ENCODE measurements around the gene YWHAG. TPM values are rescaled to one million over a fixed set of nuclear protein-coding genes. Genes with fewer than 3 reads are reported as not detected.

YWHAG gene
- total RNA-seq, 1 donor from 2014 or later = 351 TPM

DNA sequence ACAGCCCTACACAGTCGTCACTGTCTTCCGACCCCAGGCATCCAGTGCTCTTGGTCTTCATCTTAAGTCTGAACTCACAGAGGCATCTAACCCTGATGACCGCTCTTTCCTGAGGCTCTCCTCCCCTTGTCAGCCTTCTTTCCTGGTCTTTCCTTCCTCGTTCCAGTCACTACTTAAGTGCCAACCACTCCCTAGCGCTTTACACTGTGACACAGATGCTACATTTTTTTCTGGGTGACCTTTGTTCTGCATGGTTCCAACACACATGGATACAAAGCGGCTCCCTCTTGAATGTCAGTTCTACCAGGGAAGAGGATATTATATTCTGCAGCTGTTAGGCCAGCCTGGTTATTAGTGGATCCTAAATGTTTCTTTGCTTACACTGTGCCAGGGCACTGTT is 12.7 kb downstream of the YWHAG start:
- Mint-ChIP-seq H3K27me3 (ENCODE audit: low read depth, unreplicated experiment) (no peaks in the 10 kb centered on the region), H3K4me3 (ENCODE audit: unreplicated experiment) (no peak overlapping the region), H3K27ac (ENCODE audit: unreplicated experiment) (peak overlapping the region; percentile 37), H3K9me3 (ENCODE audit: unreplicated experiment) (no peaks in the 10 kb centered on the region), H3K36me3 (ENCODE audit: low read depth, unreplicated experiment) (peaks cover 52% of the 10 kb centered on the region), H3K4me1 (ENCODE audit: low read depth, unreplicated experiment) (peaks cover 55% of the 10 kb centered on the region)
- H3K9ac ChIP-seq (ENCODE audit: low read length) = no peak overlapping the region
- TF ChIP-seq EZH2 (IDR thresholded peaks at IDR 0.05; ENCODE audit: insufficient read depth, low read length) = no peak
- TF ChIP-seq, protein P1, sequence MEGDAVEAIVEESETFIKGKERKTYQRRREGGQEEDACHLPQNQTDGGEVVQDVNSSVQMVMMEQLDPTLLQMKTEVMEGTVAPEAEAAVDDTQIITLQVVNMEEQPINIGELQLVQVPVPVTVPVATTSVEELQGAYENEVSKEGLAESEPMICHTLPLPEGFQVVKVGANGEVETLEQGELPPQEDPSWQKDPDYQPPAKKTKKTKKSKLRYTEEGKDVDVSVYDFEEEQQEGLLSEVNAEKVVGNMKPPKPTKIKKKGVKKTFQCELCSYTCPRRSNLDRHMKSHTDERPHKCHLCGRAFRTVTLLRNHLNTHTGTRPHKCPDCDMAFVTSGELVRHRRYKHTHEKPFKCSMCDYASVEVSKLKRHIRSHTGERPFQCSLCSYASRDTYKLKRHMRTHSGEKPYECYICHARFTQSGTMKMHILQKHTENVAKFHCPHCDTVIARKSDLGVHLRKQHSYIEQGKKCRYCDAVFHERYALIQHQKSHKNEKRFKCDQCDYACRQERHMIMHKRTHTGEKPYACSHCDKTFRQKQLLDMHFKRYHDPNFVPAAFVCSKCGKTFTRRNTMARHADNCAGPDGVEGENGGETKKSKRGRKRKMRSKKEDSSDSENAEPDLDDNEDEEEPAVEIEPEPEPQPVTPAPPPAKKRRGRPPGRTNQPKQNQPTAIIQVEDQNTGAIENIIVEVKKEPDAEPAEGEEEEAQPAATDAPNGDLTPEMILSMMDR (IDR thresholded peaks at IDR 0.05; ENCODE audit: insufficient read depth, low read depth, low read length) = no peak
- no peaks in the 10 kb centered on the region for H3K9me3 ChIP-seq (ENCODE audit: insufficient read depth, low read depth, low read length)
- H2AFZ ChIP-seq (ENCODE audit: low read depth, low read length) = no peak overlapping the region
- FAIRE-seq (no peak), DNase-seq (ENCODE audit: low read depth) (no peak)
- peaks cover 64% of the 10 kb centered on the region for H3K36me3 ChIP-seq (ENCODE audit: insufficient read depth, low read length)
- no peak overlapping the region for H3K4me2 ChIP-seq (ENCODE audit: low read length)
- peaks cover 99% of the 10 kb centered on the region for H3K79me2 ChIP-seq (ENCODE audit: insufficient read depth, low read length)
- H3K27ac ChIP-seq (ENCODE audit: low read depth, low read length) = no peak overlapping the region
- no peaks in the 10 kb centered on the region for H3K27me3 ChIP-seq (ENCODE audit: insufficient read depth, low read length)
- H3K4me1 ChIP-seq (ENCODE audit: insufficient read depth, low read length) = peaks cover 18% of the 10 kb centered on the region
- H4K20me1 ChIP-seq (ENCODE audit: insufficient read depth, low read length) = peaks cover 99% of the 10 kb centered on the region
- H3K4me3 ChIP-seq (ENCODE audit: insufficient read depth, low read depth, low read length) = no peak overlapping the region

- H3K36me3 Mint-ChIP-seq (ENCODE audit: low read depth, unreplicated experiment) = peaks cover 46% of the 10 kb centered on the region
- peaks cover 56% of the 10 kb centered on the region for H3K4me1 Mint-ChIP-seq (ENCODE audit: low read depth, unreplicated experiment)
- Histone ChIP-seq H3K27me3 (ENCODE audit: insufficient read depth, low read length) (no peaks in the 10 kb centered on the region), H2AFZ (ENCODE audit: low read depth, low read length) (no peak overlapping the region), H3K4me1 (ENCODE audit: insufficient read depth, low read length) (peaks cover 29% of the 10 kb centered on the region), H3K27ac (ENCODE audit: low read depth, low read length) (peak overlapping the region; percentile 34), H3K9me3 (ENCODE audit: insufficient read depth, low read depth, low read length) (no peaks in the 10 kb centered on the region), H3K9ac (ENCODE audit: low read length) (no peak overlapping the region), H3K4me3 (ENCODE audit: insufficient read depth, low read depth, low read length) (no peak overlapping the region), H3K79me2 (ENCODE audit: insufficient read depth, low read length) (peaks cover 100% of the 10 kb centered on the region), H4K20me1 (ENCODE audit: insufficient read depth, low read length) (peaks cover 97% of the 10 kb centered on the region), H3K4me2 (ENCODE audit: low read length) (peak overlapping the region; percentile 24), H3K36me3 (ENCODE audit: insufficient read depth, low read length) (peaks cover 54% of the 10 kb centered on the region)
- TF ChIP-seq EZH2 (IDR thresholded peaks at IDR 0.05; ENCODE audit: insufficient read depth, low read length) = no peak
- TF ChIP-seq, protein P1 (IDR thresholded peaks at IDR 0.05; ENCODE audit: insufficient read depth, low read depth, low read length) = no peak
- no peak overlapping the region for H3K27ac Mint-ChIP-seq (ENCODE audit: unreplicated experiment)
- no peaks in the 10 kb centered on the region for H3K27me3 Mint-ChIP-seq (ENCODE audit: low read depth, unreplicated experiment)
- DNase-seq (ENCODE audit: low read depth) = no peak
- no peak overlapping the region for H3K4me3 Mint-ChIP-seq (ENCODE audit: unreplicated experiment)
- FAIRE-seq = no peak
- no peaks in the 10 kb centered on the region for H3K9me3 Mint-ChIP-seq (ENCODE audit: unreplicated experiment)
Measured at GRCh38 chr7:76343931-76344321, 14.9 kb downstream of the YWHAG start.

- peaks cover 33% of the 10 kb centered on the region for H3K4me1 ChIP-seq (ENCODE audit: insufficient read depth, low read length)
- no peak overlapping the region for H3K4me3 Mint-ChIP-seq (ENCODE audit: unreplicated experiment)
- H3K27ac ChIP-seq (ENCODE audit: low read depth, low read length) = peak overlapping the region; percentile 34
- no peak for TF ChIP-seq EZH2 (IDR thresholded peaks at IDR 0.05; ENCODE audit: insufficient read depth, low read length)
- TF ChIP-seq, protein P1 (IDR thresholded peaks at IDR 0.05; ENCODE audit: insufficient read depth, low read depth, low read length) = no peak
- no peak overlapping the region for H3K27ac Mint-ChIP-seq (ENCODE audit: unreplicated experiment)
- peaks cover 97% of the 10 kb centered on the region for H4K20me1 ChIP-seq (ENCODE audit: insufficient read depth, low read length)
- no peaks in the 10 kb centered on the region for H3K27me3 ChIP-seq (ENCODE audit: insufficient read depth, low read length)
- H3K4me1 Mint-ChIP-seq (ENCODE audit: low read depth, unreplicated experiment) = peaks cover 59% of the 10 kb centered on the region
- FAIRE-seq (no peak), DNase-seq (ENCODE audit: low read depth) (no peak)
- H3K36me3 ChIP-seq (ENCODE audit: insufficient read depth, low read length) = peaks cover 54% of the 10 kb centered on the region
- no peaks in the 10 kb centered on the region for H3K27me3 Mint-ChIP-seq (ENCODE audit: low read depth, unreplicated experiment)
- no peak overlapping the region for H3K4me3 ChIP-seq (ENCODE audit: insufficient read depth, low read depth, low read length)
- H3K9ac ChIP-seq (ENCODE audit: low read length) = no peak overlapping the region
- peaks cover 100% of the 10 kb centered on the region for H3K79me2 ChIP-seq (ENCODE audit: insufficient read depth, low read length)
- H3K36me3 Mint-ChIP-seq (ENCODE audit: low read depth, unreplicated experiment) = peaks cover 48% of the 10 kb centered on the region
- no peaks in the 10 kb centered on the region for H3K9me3 Mint-ChIP-seq (ENCODE audit: unreplicated experiment)
- no peaks in the 10 kb centered on the region for H3K9me3 ChIP-seq (ENCODE audit: insufficient read depth, low read depth, low read length)
- peak overlapping the region; percentile 24 for H3K4me2 ChIP-seq (ENCODE audit: low read length)
- no peak overlapping the region for H2AFZ ChIP-seq (ENCODE audit: low read depth, low read length)
Measured at GRCh38 chr7:76343294-76343930, 15.4 kb downstream of the YWHAG start.
